OCI-LY1 (cell line): Measurements from ENCODE around the gene BCORL1.

Experiments
- H2AFZ ChIP-seq: fragments of 200-600 bp; sonication (generic), shearing (Covaris generic); 2 replicates; pipeline ENCODE4 v1.6.0; 2014; ENCODE audit warnings: antibody characterized with exemption, mild to moderate bottlenecking, low read length
- H3F3A ChIP-seq: fragments of 200-600 bp; sonication (generic), shearing (Covaris generic); 2 replicates; pipeline ENCODE4 v1.6.0; 2014; ENCODE audit warnings: mild to moderate bottlenecking, antibody characterized with exemption, low read length, moderate library complexity; ENCODE audit not compliant: insufficient read depth
- H3K27ac ChIP-seq: fragments of 200-600 bp; sonication (generic); 2 replicates; pipeline ENCODE4 v1.5.1; 2014; ENCODE audit warnings: low read length, mixed run types, mild to moderate bottlenecking, low read depth; ENCODE audit not compliant: poor library complexity, severe bottlenecking
- H3K27me3 ChIP-seq: fragments of 200-600 bp; sonication (generic); 2 replicates; pipeline ENCODE4 v1.6.0; 2014; ENCODE audit warnings: antibody characterized with exemption, mild to moderate bottlenecking, low read length, moderate library complexity; ENCODE audit not compliant: insufficient read depth
- H3K36me3 ChIP-seq: fragments of 200-600 bp; sonication (generic); 2 replicates; pipeline ENCODE4 v1.6.1; 2014; ENCODE audit warnings: mild to moderate bottlenecking, antibody characterized with exemption, low read length, moderate library complexity, mixed read lengths; ENCODE audit not compliant: insufficient read depth
- H3K4me1 ChIP-seq: fragments of 200-600 bp; sonication (generic); 2 replicates; pipeline ENCODE4 v1.5.1; 2014; ENCODE audit warnings: mild to moderate bottlenecking, low read length, moderate library complexity; ENCODE audit not compliant: insufficient read depth, severe bottlenecking
- H3K4me2 ChIP-seq: fragments of 200-600 bp; sonication (generic), shearing (Covaris generic); 2 replicates; pipeline ENCODE4 v1.6.1; 2014; ENCODE audit warnings: low read length
- H3K4me3 ChIP-seq: fragments of 200-600 bp; sonication (generic); 2 replicates; pipeline ENCODE4 v1.5.1; 2014; ENCODE audit warnings: low read length, low read depth, mild to moderate bottlenecking, mixed read lengths; ENCODE audit not compliant: poor library complexity, severe bottlenecking
- H3K79me2 ChIP-seq: fragments of 200-600 bp; shearing (Covaris generic); 2 replicates; pipeline ENCODE4 v1.6.1; 2016; ENCODE audit warnings: mixed run types, low read length, mixed read lengths; ENCODE audit not compliant: insufficient read depth
- H3K9ac ChIP-seq: fragments of 200-600 bp; sonication (generic), shearing (Covaris generic); 2 replicates; pipeline ENCODE4 v1.6.1; 2014; ENCODE audit warnings: mild to moderate bottlenecking, low read length, mixed read lengths
- H3K9me2 ChIP-seq: fragments of 200-600 bp; sonication (generic), shearing (Covaris generic); 2 replicates; pipeline ENCODE4 v1.6.1; 2014; ENCODE audit warnings: low read depth, mild to moderate bottlenecking, low read length, mixed read lengths
- H3K9me3 ChIP-seq: fragments of 200-600 bp; shearing (Covaris generic); 2 replicates; pipeline ENCODE4 v1.6.1; 2014; ENCODE audit warnings: low read length, mixed read lengths
- H4K20me1 ChIP-seq: fragments of 200-600 bp; sonication (generic), shearing (Covaris generic); 2 replicates; pipeline ENCODE4 v1.6.0; 2016; ENCODE audit warnings: mild to moderate bottlenecking, low read length; ENCODE audit not compliant: insufficient read depth
- CTCF ChIP-seq: fragments of 200-600 bp; sonication (generic), shearing (Covaris generic); IDR thresholded peaks from 2 replicates; pipeline ENCODE4 v1.5.1; 2017; ENCODE audit warnings: mild to moderate bottlenecking, antibody characterized with exemption, low read length, moderate library complexity, mixed read lengths
- EZH2 ChIP-seq: fragments of 200-600 bp; sonication (generic), shearing (Covaris generic); IDR thresholded peaks from 2 replicates; pipeline ENCODE4 v1.8.0; 2017; ENCODE audit warnings: borderline replicate concordance, mixed run types, mild to moderate bottlenecking, antibody characterized with exemption, low read length, moderate library complexity, mixed read lengths

The BCORL1 gene

GRCh38 chrX:130053236-130053635 is 70.8 kb downstream of the BCORL1 start:
- Histone ChIP-seq H3K27me3 (no peaks in the 10 kb centered on the region), H3K4me1 (no peaks in the 10 kb centered on the region), H2AFZ (no peak overlapping the region), H3K4me3 (no peak overlapping the region), H3K9me3 (no peaks in the 10 kb centered on the region), H3K4me2 (no peak overlapping the region), H3K9ac (no peak overlapping the region), H3K36me3 (0 out of 2 replicates have a peak, but pooled peaks cover 2% of the 10 kb centered on the region), H3K27ac (no peak overlapping the region), H3F3A (no peaks in the 10 kb centered on the region), H3K9me2 (no peaks in the 10 kb centered on the region), H4K20me1 (no peaks in the 10 kb centered on the region), H3K79me2 (no peaks in the 10 kb centered on the region)
- TF ChIP-seq EZH2 = no peak
- TF ChIP-seq CTCF = no peak

- Histone ChIP-seq H4K20me1 (no peaks in the 10 kb centered on the region), H3K9ac (no peak overlapping the region), H3F3A (no peaks in the 10 kb centered on the region), H3K4me3 (no peak overlapping the region), H3K36me3 (no peaks in the 10 kb centered on the region), H3K9me2 (no peaks in the 10 kb centered on the region), H3K27ac (no peak overlapping the region), H3K4me2 (no peak overlapping the region), H2AFZ (no peak overlapping the region), H3K9me3 (no peaks in the 10 kb centered on the region), H3K4me1 (peaks cover 10% of the 10 kb centered on the region), H3K27me3 (no peaks in the 10 kb centered on the region), H3K79me2 (no peaks in the 10 kb centered on the region)
- TF ChIP-seq EZH2 (no peak), CTCF (no peak)
Observed at GRCh38 chrX:130055103-130055502, 72.7 kb downstream of the BCORL1 start.

GRCh38 chrX:130055899-130056298 is 73.5 kb downstream of the BCORL1 start:
- Histone ChIP-seq H3K4me1 (peaks cover 14% of the 10 kb centered on the region), H3K4me3 (no peak overlapping the region), H3F3A (no peaks in the 10 kb centered on the region), H3K27ac (no peak overlapping the region), H2AFZ (no peak overlapping the region), H3K9ac (no peak overlapping the region), H3K9me2 (no peaks in the 10 kb centered on the region), H3K27me3 (no peaks in the 10 kb centered on the region), H3K9me3 (no peaks in the 10 kb centered on the region), H3K79me2 (no peaks in the 10 kb centered on the region), H3K36me3 (no peaks in the 10 kb centered on the region), H4K20me1 (no peaks in the 10 kb centered on the region), H3K4me2 (no peak overlapping the region)
- TF ChIP-seq EZH2 (no peak), CTCF (no peak)
